Bronchial epithelial cell (primary cell): Measurements from ENCODE around the gene CSGALNACT2. TPM values are rescaled to one million over a fixed set of nuclear protein-coding genes. Genes with fewer than 3 reads are reported as not detected.

Experiments
- DNase-seq: peaks from one replicate; pipeline ENCODE4 v3.0.0-alpha.2; 2010; ENCODE audit warnings: low read depth
- FAIRE-seq: peaks from 2 replicates; lab custom pipeline; 2011; peaks lifted over from hg19 to GRCh38; lab: Jason Lieb, UNC
- H3K27me3 ChIP-seq: 2 replicates; pipeline ENCODE4 v1.5.1; 2011; ENCODE audit warnings: low read length; ENCODE audit not compliant: control insufficient read depth, insufficient read depth
- H3K36me3 ChIP-seq: 2 replicates; pipeline ENCODE4 v1.5.1; 2011; ENCODE audit warnings: low read length; ENCODE audit not compliant: control insufficient read depth, insufficient read depth
- H3K4me3 ChIP-seq: 2 replicates; pipeline ENCODE4 v1.5.1; 2011; ENCODE audit warnings: mild to moderate bottlenecking, low read depth, low read length, control low read depth
- total RNA-seq: library from RNA; depleted of rRNA; stranded (reverse); fragments of >200 nt; gene quantifications from 2 replicates; pipeline ENCODE4 v1.2.1, GENCODE V29; 2014
- TF ChIP-seq, protein P1 (sequence below): IDR thresholded peaks from 2 replicates; pipeline ENCODE4 v1.5.1; 2011; ENCODE audit warnings: mild to moderate bottlenecking, moderate library complexity, low read length, control low read depth, inconsistent platforms; ENCODE audit not compliant: insufficient read depth, severe bottlenecking

Gene CSGALNACT2
- total RNA-seq, 1 donor from 2014 or later = 17.4 TPM

DNA sequence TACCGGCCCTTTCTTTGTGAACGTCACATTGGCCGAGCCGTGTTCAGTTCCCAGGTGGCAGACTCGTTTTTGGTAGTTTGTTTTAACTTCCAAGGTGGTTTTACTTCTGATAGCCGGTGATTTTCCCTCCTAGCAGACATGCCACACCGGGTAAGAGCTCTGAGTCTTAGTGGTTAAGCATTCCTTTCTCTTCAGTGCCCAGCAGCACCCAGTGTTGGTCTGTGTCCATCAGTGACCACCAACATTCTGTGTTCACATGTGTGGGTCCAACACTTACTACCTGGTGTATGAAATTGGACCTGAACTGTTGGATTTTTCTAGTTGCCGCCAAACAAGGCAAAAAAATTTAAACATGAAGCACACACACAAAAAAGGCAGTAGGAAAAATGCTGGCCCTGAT is 9.9 kb upstream of the CSGALNACT2 start:
- no peak for FAIRE-seq
- Histone ChIP-seq H3K4me3 (no peak overlapping the region), H3K36me3 (no peaks in the 10 kb centered on the region), H3K27me3 (peaks cover 4% of the 10 kb centered on the region)
- TF ChIP-seq, protein P1, sequence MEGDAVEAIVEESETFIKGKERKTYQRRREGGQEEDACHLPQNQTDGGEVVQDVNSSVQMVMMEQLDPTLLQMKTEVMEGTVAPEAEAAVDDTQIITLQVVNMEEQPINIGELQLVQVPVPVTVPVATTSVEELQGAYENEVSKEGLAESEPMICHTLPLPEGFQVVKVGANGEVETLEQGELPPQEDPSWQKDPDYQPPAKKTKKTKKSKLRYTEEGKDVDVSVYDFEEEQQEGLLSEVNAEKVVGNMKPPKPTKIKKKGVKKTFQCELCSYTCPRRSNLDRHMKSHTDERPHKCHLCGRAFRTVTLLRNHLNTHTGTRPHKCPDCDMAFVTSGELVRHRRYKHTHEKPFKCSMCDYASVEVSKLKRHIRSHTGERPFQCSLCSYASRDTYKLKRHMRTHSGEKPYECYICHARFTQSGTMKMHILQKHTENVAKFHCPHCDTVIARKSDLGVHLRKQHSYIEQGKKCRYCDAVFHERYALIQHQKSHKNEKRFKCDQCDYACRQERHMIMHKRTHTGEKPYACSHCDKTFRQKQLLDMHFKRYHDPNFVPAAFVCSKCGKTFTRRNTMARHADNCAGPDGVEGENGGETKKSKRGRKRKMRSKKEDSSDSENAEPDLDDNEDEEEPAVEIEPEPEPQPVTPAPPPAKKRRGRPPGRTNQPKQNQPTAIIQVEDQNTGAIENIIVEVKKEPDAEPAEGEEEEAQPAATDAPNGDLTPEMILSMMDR = no peak
- DNase-seq = no peak

DNA sequence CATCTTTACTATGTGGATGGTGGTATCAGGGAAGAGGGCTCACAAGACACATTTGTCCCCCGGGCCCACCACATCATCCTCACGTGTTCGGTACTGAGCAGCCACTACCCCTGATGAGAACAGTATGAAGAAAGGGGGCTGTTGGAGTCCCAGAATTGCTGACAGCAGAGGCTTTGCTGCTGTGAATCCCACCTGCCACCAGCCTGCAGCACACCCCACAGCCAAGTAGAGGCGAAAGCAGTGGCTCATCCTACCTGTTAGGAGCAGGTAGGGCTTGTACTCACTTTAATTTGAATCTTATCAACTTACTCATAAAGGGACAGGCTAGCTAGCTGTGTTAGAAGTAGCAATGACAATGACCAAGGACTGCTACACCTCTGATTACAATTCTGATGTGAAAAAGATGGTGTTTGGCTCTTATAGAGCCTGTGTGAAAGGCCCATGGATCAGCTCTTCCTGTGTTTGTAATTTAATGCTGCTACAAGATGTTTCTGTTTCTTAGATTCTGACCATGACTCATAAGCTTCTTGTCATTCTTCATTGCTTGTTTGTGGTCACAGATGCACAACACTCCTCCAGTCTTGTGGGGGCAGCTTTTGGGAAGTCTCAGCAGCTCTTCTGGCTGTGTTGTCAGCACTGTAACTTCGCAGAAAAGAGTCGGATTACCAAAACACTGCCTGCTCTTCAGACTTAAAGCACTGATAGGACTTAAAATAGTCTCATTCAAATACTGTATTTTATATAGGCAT is 9.1 kb upstream of the CSGALNACT2 start:
- DNase-seq (peak; percentile 89), FAIRE-seq (no peak)
- Histone ChIP-seq H3K36me3 (no peaks in the 10 kb centered on the region), H3K4me3 (no peak overlapping the region), H3K27me3 (peaks cover 2% of the 10 kb centered on the region)
- TF ChIP-seq, protein P1 = no peak

DNA sequence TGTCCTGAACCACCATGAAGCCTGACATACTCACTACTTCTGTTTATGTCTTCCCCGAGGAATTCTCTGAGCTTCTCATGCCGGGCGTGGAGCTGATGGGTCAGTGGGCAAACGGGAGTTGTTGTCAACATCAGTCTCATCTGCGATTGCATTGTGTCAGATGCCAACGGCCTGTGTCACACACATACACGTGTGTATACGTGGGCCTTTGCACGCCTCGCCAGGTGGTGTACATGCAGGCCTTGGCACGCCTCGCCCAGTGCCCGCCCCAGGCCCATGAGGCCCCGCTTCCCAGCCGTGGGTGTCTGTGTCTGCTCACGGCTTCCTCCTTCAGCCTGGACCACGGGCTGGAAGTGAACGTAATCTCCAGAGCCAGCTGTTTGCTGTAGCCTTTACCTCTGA is 7.5 kb upstream of the CSGALNACT2 start:
- Histone ChIP-seq H3K4me3 (no peak overlapping the region), H3K36me3 (no peaks in the 10 kb centered on the region), H3K27me3 (peaks cover 2% of the 10 kb centered on the region)
- peak; percentile 94 for DNase-seq
- peak; percentile 66 for FAIRE-seq
- TF ChIP-seq, protein P1 = no peak

DNA sequence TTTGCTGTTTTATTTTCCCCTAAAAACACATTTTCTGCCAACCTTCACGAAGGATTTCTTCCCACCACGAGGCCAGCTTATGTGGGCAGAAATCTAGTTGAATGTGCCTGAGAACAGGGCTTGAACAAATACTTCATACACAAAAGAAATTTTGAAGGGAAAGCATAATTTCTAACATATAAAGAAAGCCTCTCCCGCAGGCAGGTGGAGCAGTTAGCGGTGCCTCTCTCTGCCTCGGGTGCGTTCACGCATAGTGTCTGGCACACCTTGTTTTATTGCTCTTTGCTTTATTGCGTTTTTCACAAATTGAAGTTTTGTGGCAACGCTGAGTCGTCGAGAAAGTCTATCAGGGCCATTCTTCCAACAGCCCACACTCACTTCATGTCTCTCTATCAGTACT is 7.0 kb upstream of the CSGALNACT2 start:
- no peak overlapping the region for H3K4me3 ChIP-seq
- FAIRE-seq (no peak), DNase-seq (no peak)
- no peaks in the 10 kb centered on the region for H3K36me3 ChIP-seq
- TF ChIP-seq, protein P1 = no peak
- peaks cover under 1% of the 10 kb centered on the region for H3K27me3 ChIP-seq

DNA sequence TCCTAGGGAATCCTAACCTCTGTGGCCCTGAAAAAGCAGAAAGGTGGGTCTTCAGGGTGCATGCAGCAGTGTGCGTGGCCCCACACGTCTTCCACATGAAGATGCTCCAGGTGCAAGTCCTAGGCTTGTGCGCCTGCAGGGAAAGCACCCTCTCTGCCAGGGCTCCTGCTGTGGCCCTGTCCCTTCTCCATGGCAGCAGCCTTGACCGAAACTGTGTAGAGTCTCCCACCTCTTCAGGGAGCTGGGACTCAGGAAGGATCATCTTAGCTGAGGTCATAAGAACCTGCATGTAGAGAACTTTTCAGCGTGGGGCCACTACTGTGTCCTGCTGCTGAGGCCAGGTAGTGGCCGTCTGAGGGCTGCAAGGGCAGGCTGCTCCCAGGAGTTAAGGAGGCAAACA is 6.3 kb upstream of the CSGALNACT2 start:
- H3K36me3 ChIP-seq = no peaks in the 10 kb centered on the region
- TF ChIP-seq, protein P1 = no peak
- no peak overlapping the region for H3K4me3 ChIP-seq
- no peaks in the 10 kb centered on the region for H3K27me3 ChIP-seq
- DNase-seq (no peak), FAIRE-seq (no peak)
